CD14-positive monocyte (primary cell): ENCODE measurements around the gene AGBL1. TPM values are rescaled to one million over a fixed set of nuclear protein-coding genes. Genes with fewer than 3 reads are reported as not detected.

Experiments used
- DNase-seq, 3 donors: peaks; one replicate each; pipeline ENCODE4 v3.0.0-alpha.2; 2011 to 2022
- H2AFZ ChIP-seq: 2 replicates; pipeline ENCODE4 v1.6.0; 2012; ENCODE audit warnings: mild to moderate bottlenecking, low read depth, low read length, inconsistent platforms; ENCODE audit not compliant: insufficient read depth, poor library complexity, severe bottlenecking
- H3K27ac ChIP-seq, 2 donors: 1 replicate in 1 of 2; 2 replicates in 1 of 2; pipeline ENCODE4 v1.5.1; 2012 to 2013; ENCODE audit warnings: low read length in 2 of 2, control low read depth in 1 of 2, inconsistent platforms in 1 of 2, low read depth in 1 of 2, mild to moderate bottlenecking in 1 of 2
- H3K27me3 ChIP-seq, 2 donors: one replicate each; pipeline versions ENCODE4 v1.6.0 to v1.6.1; 2011 to 2013; ENCODE audit warnings: low read length in 2 of 2; ENCODE audit not compliant: control insufficient read depth in 2 of 2, insufficient read depth in 2 of 2
- H3K36me3 ChIP-seq, 2 donors: replicated peaks in 1 of 2; 1 replicate in 1 of 2; 2 replicates in 1 of 2; pipeline versions ENCODE4 v1.5.1 to v1.6.1; 2012 to 2013; ENCODE audit warnings: low read length in 2 of 2, control low read depth in 1 of 2, inconsistent platforms in 1 of 2, mild to moderate bottlenecking in 1 of 2; ENCODE audit not compliant: insufficient read depth in 2 of 2, control insufficient read depth in 1 of 2
- H3K4me1 ChIP-seq, 2 donors: 1 replicate in 1 of 2; 2 replicates in 1 of 2; pipeline versions ENCODE4 v1.5.1 to v1.6.1; 2012 to 2013; ENCODE audit warnings: low read length in 2 of 2, control low read depth in 1 of 2, inconsistent platforms in 1 of 2, mild to moderate bottlenecking in 1 of 2, moderate library complexity in 1 of 2; ENCODE audit not compliant: insufficient read depth in 2 of 2, control insufficient read depth in 1 of 2
- H3K4me2 ChIP-seq: replicated peaks from 2 replicates; pipeline ENCODE3; 2012; ENCODE audit warnings: low read length, moderate library complexity, mild to moderate bottlenecking; ENCODE audit not compliant: poor library complexity, severe bottlenecking; ENCODE audit errors: extremely low read depth
- H3K4me3 ChIP-seq, 3 experiments: fragments of 200-600 bp in 1 of 3; sonication (generic) in 1 of 3; replicated peaks in 1 of 3; 1 replicate in 2 of 3; 2 replicates in 1 of 3; pipeline ENCODE4 v1.5.1; 2011 to 2013; ENCODE audit warnings: low read length in 3 of 3, mild to moderate bottlenecking in 3 of 3, control low read depth in 2 of 3, low read depth in 2 of 3, inconsistent platforms in 1 of 3, moderate library complexity in 1 of 3
- H3K79me2 ChIP-seq: 2 replicates; pipeline ENCODE4 v1.6.0; 2012; ENCODE audit warnings: mild to moderate bottlenecking, control low read depth, inconsistent platforms, low read length, moderate library complexity; ENCODE audit not compliant: insufficient read depth
- H3K9ac ChIP-seq: 2 replicates; pipeline ENCODE4 v1.6.0; 2017; ENCODE audit warnings: low read length, mild to moderate bottlenecking; ENCODE audit not compliant: insufficient read depth, poor library complexity, severe bottlenecking
- H3K9me3 ChIP-seq, 2 donors: replicated peaks in 1 of 2; 1 replicate in 1 of 2; 2 replicates in 1 of 2; pipeline versions ENCODE4 v1.5.1 to v1.6.1; 2012 to 2013; ENCODE audit warnings: low read length in 2 of 2, control low read depth in 1 of 2; ENCODE audit not compliant: control insufficient read depth in 1 of 2, insufficient read depth in 1 of 2
- H4K20me1 ChIP-seq: 2 replicates; pipeline ENCODE4 v1.6.0; 2012; ENCODE audit warnings: mild to moderate bottlenecking, low read length, control low read depth, moderate library complexity; ENCODE audit not compliant: insufficient read depth
- H3K27ac Mint-ChIP-seq, 7 donors: one replicate each; pipeline ENCODE4 v1.8.0; 2020; ENCODE audit warnings: mild to moderate bottlenecking in 7 of 7, mixed read lengths in 7 of 7, moderate library complexity in 6 of 7, inconsistent platforms in 2 of 7
- H3K27me3 Mint-ChIP-seq, 3 donors: one replicate each; pipeline ENCODE4 v1.8.0; 2021 to 2022; ENCODE audit warnings: low read depth in 3 of 3, mild to moderate bottlenecking in 3 of 3, mixed read lengths in 3 of 3, moderate library complexity in 3 of 3, inconsistent platforms in 1 of 3
- H3K36me3 Mint-ChIP-seq, 2 donors: one replicate each; pipeline ENCODE4 v1.8.0; 2020; ENCODE audit warnings: mixed read lengths in 2 of 2, inconsistent platforms in 1 of 2, mild to moderate bottlenecking in 1 of 2
- H3K4me1 Mint-ChIP-seq: one replicate; pipeline ENCODE4 v1.8.0; 2020; ENCODE audit warnings: mild to moderate bottlenecking, mixed read lengths
- H3K4me3 Mint-ChIP-seq, 2 donors: one replicate each; pipeline ENCODE4 v1.8.0; 2020; ENCODE audit warnings: mild to moderate bottlenecking in 2 of 2, mixed read lengths in 2 of 2, moderate library complexity in 1 of 2
- H3K9me3 Mint-ChIP-seq, 7 donors: one replicate each; pipeline ENCODE4 v1.8.0; 2020 to 2022; ENCODE audit warnings: mixed read lengths in 7 of 7, mild to moderate bottlenecking in 6 of 7, moderate library complexity in 6 of 7, inconsistent platforms in 2 of 7
- WGBS: methylation state at CpG from one replicate; pipeline ENCODE4 v1.1.5; 2013; ENCODE audit warnings: missing lambda C conversion rate; ENCODE audit not compliant: insufficient coverage; 5-methylcytosine and 5-hydroxymethylcytosine counted together
- intact Hi-C, 2 donors: fragments of 100-400 bp; cut with micrococcal nuclease; formaldehyde crosslinking; loops; one replicate each; pipeline versions ENCODE4 v1.15.0 to v1.15.1; 2023
- polyA plus RNA-seq, 3 donors: library from polyadenylated mRNA; depleted of rRNA in 1 of 3; unstranded in 2 of 3; stranded (reverse) in 1 of 3; fragments of 300-500 nt in 2 of 3; fragments of >200 nt in 1 of 3; fragmentation: Illumina TruSeq in 2 of 3; gene quantifications; 1 replicate in 2 of 3; 2 replicates in 1 of 3; pipeline ENCODE4 v1.2.3, GENCODE V29; 2012 to 2021
- TF ChIP-seq, protein P1 (sequence below): fragments of 200-600 bp; IDR thresholded peaks from one replicate; pipeline ENCODE4 v1.8.0; 2022; ENCODE audit warnings: antibody characterized with exemption, mild to moderate bottlenecking

AGBL1 gene
- polyA plus RNA-seq, 3 donors, result not detected

DNA sequence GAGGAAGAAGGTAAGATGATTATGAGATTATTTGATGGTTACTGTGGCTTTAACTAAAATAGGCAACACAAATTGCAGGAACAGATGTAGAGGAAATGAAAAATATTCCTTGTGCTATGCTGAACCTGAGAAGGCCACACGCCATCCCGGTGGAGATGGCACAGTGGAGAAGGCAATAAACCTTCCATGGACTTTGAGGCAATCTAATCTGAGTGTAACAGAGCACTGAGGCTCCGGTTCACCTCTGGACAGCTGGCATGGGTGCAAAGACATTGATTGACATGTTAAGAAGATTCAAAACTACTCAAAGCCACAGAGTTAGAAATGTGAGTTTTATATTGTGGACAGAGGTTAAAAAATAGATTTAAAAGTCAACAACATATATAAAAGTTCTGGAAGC lies 535.7 kb downstream of the AGBL1 start:
- Histone ChIP-seq H3K9ac (no peak overlapping the region), H4K20me1 (no peaks in the 10 kb centered on the region), H2AFZ (no peak overlapping the region), H3K27ac (no peak overlapping the region), H3K4me3 (no peak overlapping the region), H3K79me2 (no peaks in the 10 kb centered on the region), H3K4me2 (no peak overlapping the region), H3K36me3 (no peaks in the 10 kb centered on the region), H3K9me3 (no peaks in the 10 kb centered on the region), H3K27me3 (no peaks in the 10 kb centered on the region), H3K4me1 (no peaks in the 10 kb centered on the region)
- H3K9me3 Mint-ChIP-seq, result peaks cover 0 to 8% (median 0%) of the 10 kb centered on the region in 7 donors
- no peaks in the 10 kb centered on the region for H3K4me1 Mint-ChIP-seq
- H3K4me3 Mint-ChIP-seq, result no peak overlapping the region
- intact Hi-C loops, result no loop called here
- TF ChIP-seq, protein P1, sequence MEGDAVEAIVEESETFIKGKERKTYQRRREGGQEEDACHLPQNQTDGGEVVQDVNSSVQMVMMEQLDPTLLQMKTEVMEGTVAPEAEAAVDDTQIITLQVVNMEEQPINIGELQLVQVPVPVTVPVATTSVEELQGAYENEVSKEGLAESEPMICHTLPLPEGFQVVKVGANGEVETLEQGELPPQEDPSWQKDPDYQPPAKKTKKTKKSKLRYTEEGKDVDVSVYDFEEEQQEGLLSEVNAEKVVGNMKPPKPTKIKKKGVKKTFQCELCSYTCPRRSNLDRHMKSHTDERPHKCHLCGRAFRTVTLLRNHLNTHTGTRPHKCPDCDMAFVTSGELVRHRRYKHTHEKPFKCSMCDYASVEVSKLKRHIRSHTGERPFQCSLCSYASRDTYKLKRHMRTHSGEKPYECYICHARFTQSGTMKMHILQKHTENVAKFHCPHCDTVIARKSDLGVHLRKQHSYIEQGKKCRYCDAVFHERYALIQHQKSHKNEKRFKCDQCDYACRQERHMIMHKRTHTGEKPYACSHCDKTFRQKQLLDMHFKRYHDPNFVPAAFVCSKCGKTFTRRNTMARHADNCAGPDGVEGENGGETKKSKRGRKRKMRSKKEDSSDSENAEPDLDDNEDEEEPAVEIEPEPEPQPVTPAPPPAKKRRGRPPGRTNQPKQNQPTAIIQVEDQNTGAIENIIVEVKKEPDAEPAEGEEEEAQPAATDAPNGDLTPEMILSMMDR, result no peak
- 94% methylated on average over 2 of the region's 3 CpGs for WGBS
- no peak for DNase-seq
- peaks cover 0 to 2% (median 2%) of the 10 kb centered on the region in 3 donors for H3K27me3 Mint-ChIP-seq
- H3K27ac Mint-ChIP-seq, result no peak overlapping the region
- H3K36me3 Mint-ChIP-seq, result no peaks in the 10 kb centered on the region

DNA sequence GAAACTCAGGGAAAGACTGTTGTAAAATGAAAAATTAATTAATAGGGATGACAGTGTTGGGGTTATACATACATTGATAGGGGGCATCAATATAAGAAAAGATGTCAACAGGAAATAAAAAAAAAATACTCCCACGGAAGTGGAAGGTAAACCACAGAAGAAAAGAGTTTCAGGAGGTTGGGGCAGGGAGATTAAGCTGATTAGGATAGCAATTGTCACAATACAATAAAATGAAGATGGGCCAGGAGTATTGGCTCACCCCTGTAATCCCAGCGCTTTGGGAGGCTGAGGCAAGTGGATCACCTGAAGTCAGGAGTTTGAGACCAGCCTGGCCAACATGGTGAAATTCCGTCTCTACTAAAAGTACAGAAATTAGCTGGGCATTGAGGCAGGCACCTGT lies 536.1 kb downstream of the AGBL1 start:
- Histone ChIP-seq H2AFZ (no peak overlapping the region), H3K4me1 (no peaks in the 10 kb centered on the region), H3K9ac (no peak overlapping the region), H3K9me3 (no peaks in the 10 kb centered on the region), H3K79me2 (no peaks in the 10 kb centered on the region), H4K20me1 (no peaks in the 10 kb centered on the region), H3K27ac (no peak overlapping the region), H3K27me3 (no peaks in the 10 kb centered on the region), H3K4me2 (no peak overlapping the region), H3K4me3 (no peak overlapping the region), H3K36me3 (no peaks in the 10 kb centered on the region)
- no peak for DNase-seq
- Mint-ChIP-seq H3K4me3 (no peak overlapping the region), H3K36me3 (no peaks in the 10 kb centered on the region), H3K27ac (no peak overlapping the region), H3K4me1 (no peaks in the 10 kb centered on the region), H3K27me3 (peaks cover 0 to 4% (median 2%) of the 10 kb centered on the region in 3 donors), H3K9me3 (peaks cover 0 to 8% (median 0%) of the 10 kb centered on the region in 7 donors)
- 93% methylated on average over 2 of the region's 3 CpGs for WGBS
- intact Hi-C loops, result no loop called here
- TF ChIP-seq, protein P1, result no peak
